ENCODE results near the gene PLEK. TPM values are rescaled to one million over a fixed set of nuclear protein-coding genes. Genes with fewer than 3 reads are reported as not detected.

The PLEK gene
- total and polyA plus RNA-seq, 2 of the 13 experiments (the other 11 are each of a cell fraction or from before 2014, with no cell fraction given), result not detected

- TF ChIP-seq ZNF691 (CRISPR knock-in tag; IDR thresholded peaks at IDR 0.05; ENCODE audit: borderline replicate concordance, low read depth) (no peak), NCOR1 (IDR thresholded peaks at IDR 0.05; ENCODE audit: borderline replicate concordance, low read length) (no peak), GPN1 (CRISPR knock-in tag; IDR thresholded peaks at IDR 0.05; ENCODE audit: borderline replicate concordance) (no peak), TGIF2 (CRISPR knock-in tag; IDR thresholded peaks at IDR 0.05) (no peak), ZNF746 (CRISPR knock-in tag; IDR thresholded peaks at IDR 0.05) (no peak), CEBPB (IDR thresholded peaks at IDR 0.05; ENCODE audit: borderline replicate concordance, low read depth, low read length) (peak; percentile 78), MED1 (CRISPR knock-in tag; IDR thresholded peaks at IDR 0.05) (0 out of 2 replicates have a peak, but pooled peaks have one; percentile 13), MAFF (IDR thresholded peaks at IDR 0.05; ENCODE audit: low read depth, low read length) (no peak), ZBTB14 (CRISPR knock-in tag; IDR thresholded peaks at IDR 0.05) (no peak), ZNF558 (CRISPR knock-in tag; IDR thresholded peaks at IDR 0.05; ENCODE audit: borderline replicate concordance) (no peak)
- TF ChIP-seq, protein P1, sequence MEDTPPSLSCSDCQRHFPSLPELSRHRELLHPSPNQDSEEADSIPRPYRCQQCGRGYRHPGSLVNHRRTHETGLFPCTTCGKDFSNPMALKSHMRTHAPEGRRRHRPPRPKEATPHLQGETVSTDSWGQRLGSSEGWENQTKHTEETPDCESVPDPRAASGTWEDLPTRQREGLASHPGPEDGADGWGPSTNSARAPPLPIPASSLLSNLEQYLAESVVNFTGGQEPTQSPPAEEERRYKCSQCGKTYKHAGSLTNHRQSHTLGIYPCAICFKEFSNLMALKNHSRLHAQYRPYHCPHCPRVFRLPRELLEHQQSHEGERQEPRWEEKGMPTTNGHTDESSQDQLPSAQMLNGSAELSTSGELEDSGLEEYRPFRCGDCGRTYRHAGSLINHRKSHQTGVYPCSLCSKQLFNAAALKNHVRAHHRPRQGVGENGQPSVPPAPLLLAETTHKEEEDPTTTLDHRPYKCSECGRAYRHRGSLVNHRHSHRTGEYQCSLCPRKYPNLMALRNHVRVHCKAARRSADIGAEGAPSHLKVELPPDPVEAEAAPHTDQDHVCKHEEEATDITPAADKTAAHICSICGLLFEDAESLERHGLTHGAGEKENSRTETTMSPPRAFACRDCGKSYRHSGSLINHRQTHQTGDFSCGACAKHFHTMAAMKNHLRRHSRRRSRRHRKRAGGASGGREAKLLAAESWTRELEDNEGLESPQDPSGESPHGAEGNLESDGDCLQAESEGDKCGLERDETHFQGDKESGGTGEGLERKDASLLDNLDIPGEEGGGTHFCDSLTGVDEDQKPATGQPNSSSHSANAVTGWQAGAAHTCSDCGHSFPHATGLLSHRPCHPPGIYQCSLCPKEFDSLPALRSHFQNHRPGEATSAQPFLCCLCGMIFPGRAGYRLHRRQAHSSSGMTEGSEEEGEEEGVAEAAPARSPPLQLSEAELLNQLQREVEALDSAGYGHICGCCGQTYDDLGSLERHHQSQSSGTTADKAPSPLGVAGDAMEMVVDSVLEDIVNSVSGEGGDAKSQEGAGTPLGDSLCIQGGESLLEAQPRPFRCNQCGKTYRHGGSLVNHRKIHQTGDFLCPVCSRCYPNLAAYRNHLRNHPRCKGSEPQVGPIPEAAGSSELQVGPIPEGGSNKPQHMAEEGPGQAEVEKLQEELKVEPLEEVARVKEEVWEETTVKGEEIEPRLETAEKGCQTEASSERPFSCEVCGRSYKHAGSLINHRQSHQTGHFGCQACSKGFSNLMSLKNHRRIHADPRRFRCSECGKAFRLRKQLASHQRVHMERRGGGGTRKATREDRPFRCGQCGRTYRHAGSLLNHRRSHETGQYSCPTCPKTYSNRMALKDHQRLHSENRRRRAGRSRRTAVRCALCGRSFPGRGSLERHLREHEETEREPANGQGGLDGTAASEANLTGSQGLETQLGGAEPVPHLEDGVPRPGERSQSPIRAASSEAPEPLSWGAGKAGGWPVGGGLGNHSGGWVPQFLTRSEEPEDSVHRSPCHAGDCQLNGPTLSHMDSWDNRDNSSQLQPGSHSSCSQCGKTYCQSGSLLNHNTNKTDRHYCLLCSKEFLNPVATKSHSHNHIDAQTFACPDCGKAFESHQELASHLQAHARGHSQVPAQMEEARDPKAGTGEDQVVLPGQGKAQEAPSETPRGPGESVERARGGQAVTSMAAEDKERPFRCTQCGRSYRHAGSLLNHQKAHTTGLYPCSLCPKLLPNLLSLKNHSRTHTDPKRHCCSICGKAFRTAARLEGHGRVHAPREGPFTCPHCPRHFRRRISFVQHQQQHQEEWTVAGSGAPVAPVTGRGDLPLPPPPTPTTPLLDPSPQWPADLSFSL (CRISPR knock-in tag; IDR thresholded peaks at IDR 0.05), result no peak
- TF ChIP-seq, protein P2, sequence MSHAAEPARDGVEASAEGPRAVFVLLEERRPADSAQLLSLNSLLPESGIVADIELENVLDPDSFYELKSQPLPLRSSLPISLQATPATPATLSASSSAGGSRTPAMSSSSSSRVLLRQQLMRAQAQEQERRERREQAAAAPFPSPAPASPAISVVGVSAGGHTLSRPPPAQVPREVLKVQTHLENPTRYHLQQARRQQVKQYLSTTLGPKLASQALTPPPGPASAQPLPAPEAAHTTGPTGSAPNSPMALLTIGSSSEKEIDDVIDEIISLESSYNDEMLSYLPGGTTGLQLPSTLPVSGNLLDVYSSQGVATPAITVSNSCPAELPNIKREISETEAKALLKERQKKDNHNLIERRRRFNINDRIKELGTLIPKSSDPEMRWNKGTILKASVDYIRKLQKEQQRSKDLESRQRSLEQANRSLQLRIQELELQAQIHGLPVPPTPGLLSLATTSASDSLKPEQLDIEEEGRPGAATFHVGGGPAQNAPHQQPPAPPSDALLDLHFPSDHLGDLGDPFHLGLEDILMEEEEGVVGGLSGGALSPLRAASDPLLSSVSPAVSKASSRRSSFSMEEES (CRISPR knock-in tag; IDR thresholded peaks at IDR 0.05), result no peak
Measured at GRCh38 chr2:68420254-68420910, 55.3 kb downstream of the PLEK start (continued).

Data from HepG2 (cell line).